K562 (cell line): Measurements from ENCODE around the gene BCL7B. TPM values are rescaled to one million over a fixed set of nuclear protein-coding genes. Genes with fewer than 3 reads are reported as not detected.
"Not testable (repeated sequence)": the region's sequence is repeated elsewhere in the genome, so short reads cannot be mapped to it uniquely, and the experiment has no call there.

Experiments used
- ATAC-seq: fragments of 200-7000 bp; cut with Tn5 transposase; 3 replicates; pipeline ENCODE4 v1.9.1; 2020; ENCODE audit warnings: moderate library complexity
- BruUV-seq: library from RNA; stranded (reverse); fragments of 400-500 nt; replicated peaks from 2 replicates; lab custom pipeline; 2021; lab: Mats Ljungman, UMichigan
- CTCF ChIA-PET: fragments of 300-600 bp; formaldehyde crosslinking; extraction: SDS; loops from one replicate; lab custom pipeline; 2021; ENCODE audit warnings: low intra/inter-chr PET ratio; lab: Yijun Ruan, JAX
- POLR2A ChIA-PET: fragments of 300-600, 350-650 bp; sonication (Branson Sonifier 250); formaldehyde crosslinking; extraction: SDS; loops from one replicate; lab custom pipeline; 2021; ENCODE audit warnings: antibody characterized with exemption, inconsistent platforms; lab: Yijun Ruan, JAX
- DNase-seq, 4 experiments: peaks; one replicate each; pipeline versions ENCODE4 v3.0.0 to v3.0.0-alpha.2; 2011 to 2018; ENCODE audit warnings: low spot score in 3 of 4, mixed read lengths in 3 of 4; ENCODE audit errors: extremely low read depth in 1 of 4
- FAIRE-seq: peaks from 2 replicates; lab custom pipeline; 2011; peaks lifted over from hg19 to GRCh38; lab: Jason Lieb, UNC
- H2AFZ ChIP-seq: 2 replicates; pipeline ENCODE4 v1.6.0; 2011; ENCODE audit warnings: low read depth, low read length, control low read depth, inconsistent platforms
- H3K27ac ChIP-seq: fragments of 200-600 bp; 3 replicates; pipeline ENCODE4 v1.8.0; 2011; ENCODE audit warnings: low read depth, mild to moderate bottlenecking, control low read depth, inconsistent platforms, low read length, moderate library complexity, mixed read lengths; ENCODE audit errors: extremely low read depth
- H3K27me3 ChIP-seq, 2 experiments: fragments of 300-600 bp in 1 of 2; 2 replicates in 1 of 2; 3 replicates in 1 of 2; pipeline versions ENCODE4 v1.6.0 to v1.8.0; 2011; ENCODE audit warnings: inconsistent platforms in 2 of 2, low read length in 2 of 2, mild to moderate bottlenecking in 1 of 2, mixed read lengths in 1 of 2, moderate library complexity in 1 of 2; ENCODE audit not compliant: control insufficient read depth in 2 of 2, insufficient read depth in 2 of 2
- H3K36me3 ChIP-seq: fragments of 300-600 bp; 3 replicates; pipeline ENCODE4 v1.8.0; 2011; ENCODE audit warnings: mild to moderate bottlenecking, low read length, inconsistent platforms; ENCODE audit not compliant: control insufficient read depth, insufficient read depth
- H3K4me1 ChIP-seq, 2 experiments: fragments of 200-600 bp in 1 of 2; replicated peaks in 1 of 2; 2 replicates in 1 of 2; 3 replicates in 1 of 2; pipeline versions ENCODE4 v1.5.1 to v1.8.0; 2011; ENCODE audit warnings: inconsistent platforms in 2 of 2, low read length in 2 of 2, mild to moderate bottlenecking in 1 of 2, mixed read lengths in 1 of 2, moderate library complexity in 1 of 2; ENCODE audit not compliant: control insufficient read depth in 2 of 2, insufficient read depth in 2 of 2
- H3K4me2 ChIP-seq: 2 replicates; pipeline ENCODE4 v1.6.1; 2011; ENCODE audit warnings: low read length, control low read depth, inconsistent platforms, mixed read lengths; ENCODE audit not compliant: insufficient read depth
- H3K4me3 ChIP-seq: fragments of 200-600 bp; sonication (generic), shearing (Covaris generic); 2 replicates; pipeline ENCODE4 v1.5.1; 2016; ENCODE audit warnings: control low read depth, inconsistent platforms
- H3K79me2 ChIP-seq: fragments of 200-600 bp; 3 replicates; pipeline ENCODE4 v1.8.0; 2011; ENCODE audit warnings: low read length, inconsistent platforms; ENCODE audit not compliant: control insufficient read depth, insufficient read depth
- H3K9ac ChIP-seq, 2 experiments: 2 replicates each; pipeline versions ENCODE4 v1.6.0 to v1.6.1; 2011; ENCODE audit warnings: low read depth in 2 of 2, low read length in 2 of 2, control low read depth in 1 of 2, inconsistent platforms in 1 of 2, mild to moderate bottlenecking in 1 of 2, mixed read lengths in 1 of 2; ENCODE audit not compliant: insufficient read depth in 1 of 2
- H3K9me1 ChIP-seq: one replicate; pipeline ENCODE4 v1.6.0; 2011; ENCODE audit warnings: inconsistent platforms, mild to moderate bottlenecking, low read length, moderate library complexity; ENCODE audit not compliant: control insufficient read depth, insufficient read depth
- H3K9me3 ChIP-seq: replicated peaks from 2 replicates; pipeline ENCODE4 v1.5.1; 2011; ENCODE audit warnings: low read depth, low read length, inconsistent platforms; ENCODE audit not compliant: control insufficient read depth, insufficient read depth
- H4K20me1 ChIP-seq: replicated peaks from 2 replicates; pipeline ENCODE4 v1.6.1; 2011; ENCODE audit warnings: low read length, inconsistent platforms, mixed read lengths; ENCODE audit not compliant: control insufficient read depth, insufficient read depth
- BCOR ChIP-seq: fragments of 450-650 bp; IDR thresholded peaks from 2 replicates; pipeline ENCODE4 v1.6.1; 2016
- CEBPB ChIP-seq: fragments of 450-650 bp; IDR thresholded peaks from 2 replicates; pipeline ENCODE4 v1.6.1; 2016; ENCODE audit warnings: missing genetic modification characterization, missing compliant biosample characterization
- CEBPG ChIP-seq, 3 experiments: fragments of 200-800 bp in 1 of 3; sonication (Bioruptor generic) in 1 of 3; sonication (generic) in 1 of 3; formaldehyde crosslinking in 1 of 3; IDR thresholded peaks in 2 of 3; conservative IDR thresholded peaks in 1 of 3; 2 replicates each; pipeline versions ENCODE4 v1.6.1 to v1.8.0; 2016 to 2022; ENCODE audit warnings: missing compliant biosample characterization in 2 of 3, missing genetic modification characterization in 2 of 3, mild to moderate bottlenecking in 1 of 3, missing genetic modification reagents in 1 of 3
- DPF2 ChIP-seq: fragments of 450-650 bp; IDR thresholded peaks from 2 replicates; pipeline ENCODE4 v1.6.1; 2016
- KDM1A ChIP-seq, 2 experiments: fragments of 450-650 bp; IDR thresholded peaks; 2 replicates each; pipeline ENCODE4 v1.6.1; 2016; ENCODE audit warnings: mild to moderate bottlenecking in 2 of 2
- RBM25 ChIP-seq: fragments of 200-400 bp; formaldehyde crosslinking; IDR thresholded peaks from 2 replicates; pipeline ENCODE4 v1.6.1; 2018; ENCODE audit warnings: low read length, low read depth, moderate library complexity; ENCODE audit not compliant: severe bottlenecking
- SMARCA5 ChIP-seq: fragments of 450-650 bp; IDR thresholded peaks from 2 replicates; pipeline ENCODE4 v1.6.1; 2016
- SMARCE1 ChIP-seq: fragments of 450-650 bp; IDR thresholded peaks from 2 replicates; pipeline ENCODE4 v1.7.1; 2016; ENCODE audit warnings: mild to moderate bottlenecking
- TRIM24 ChIP-seq, 2 experiments: fragments of 450-650 bp; IDR thresholded peaks; 2 replicates each; pipeline ENCODE4 v1.6.1; 2016
- ZNF121 ChIP-seq: sonication (generic); formaldehyde crosslinking; conservative IDR thresholded peaks from 2 replicates; pipeline ENCODE4 v1.8.0; 2022; ENCODE audit warnings: missing genetic modification reagents
- WGBS: fragments of 100-300 bp; shearing (Covaris generic); methylation state at CpG from one replicate; pipeline ENCODE4 v1.1.6; 2016; ENCODE audit warnings: low coverage, mixed read lengths; ENCODE audit not compliant: insufficient coverage; ENCODE audit errors: missing lambda C conversion rate; 5-methylcytosine and 5-hydroxymethylcytosine counted together
- in situ Hi-C: fragments of 300-500 bp; cut with MboI; formaldehyde crosslinking; loops from 4 replicates; pipeline ENCODE4 v1.15.0; 2018; ENCODE audit warnings: inconsistent platforms, mixed read lengths
- intact Hi-C: fragments of 100-400 bp; cut with micrococcal nuclease; formaldehyde crosslinking; loops from 2 replicates; pipeline ENCODE4 v1.14.2; 2022
- polyA plus RNA-seq, 8 experiments: library from polyadenylated mRNA; depleted of rRNA in 4 of 8; stranded (reverse) in 5 of 8; unstranded in 3 of 8; fragments of >200 nt; fragmentation: Nextera tagmentation in 2 of 8; fragmentation: Illumina TruSeq in 1 of 8; extraction: Ambion mirVana in 2 of 8; extraction: Trizol in 1 of 8; gene quantifications; 2 replicates each; pipeline versions ENCODE4 v1.2.1 to v1.2.3, GENCODE V29; 2011 to 2014; ENCODE audit warnings: inconsistent platforms in 1 of 8, missing spikeins in 1 of 8
- total RNA-seq, 7 experiments: library from RNA; depleted of rRNA in 6 of 7; stranded (reverse); fragments of >200 nt in 6 of 7; fragmentation: Illumina TruSeq in 2 of 7; extraction: Trizol in 2 of 7; gene quantifications; 2 replicates each; pipeline versions ENCODE4 v1.2.1 to v1.2.3, GENCODE V29; 2011 to 2021; ENCODE audit warnings: low replicate concordance in 1 of 7

BCL7B gene
- total and polyA plus RNA-seq, 9 of the 15 experiments (the other 6 are each of a cell fraction or from before 2014, with no cell fraction given), result 10.0 to 73.2 (median 32.9) TPM

DNA sequence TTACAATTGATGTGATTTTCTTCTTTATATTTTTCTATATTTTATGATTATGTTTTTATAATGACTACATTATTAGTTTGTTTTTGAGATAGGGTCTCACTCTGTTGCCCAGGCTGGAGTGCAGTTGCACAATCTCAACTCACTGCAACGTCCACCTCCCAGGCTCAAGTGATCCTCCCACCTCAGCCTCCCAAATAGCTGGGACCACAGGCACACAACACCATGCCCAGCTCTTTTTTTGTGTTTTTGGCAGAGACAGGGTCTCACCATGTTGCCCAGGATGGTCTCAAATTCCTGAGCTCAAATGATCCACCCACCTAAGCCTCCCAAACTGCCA, 31.4 kb downstream of the BCL7B start:
- Histone ChIP-seq H3K27ac (peak overlapping the region; percentile 2; the same call in 1 of the 3 replicates), H3K4me1 (peaks cover 29 to 34% of the 10 kb centered on the region in 2 experiments)
- H3K9ac ChIP-seq, H3K36me3 ChIP-seq, intact Hi-C loops, CTCF ChIA-PET, DNase-seq, H3K27me3 ChIP-seq, H2AFZ ChIP-seq, H3K9me1 ChIP-seq, H3K4me2 ChIP-seq, H4K20me1 ChIP-seq, H3K79me2 ChIP-seq, FAIRE-seq, ATAC-seq, in situ Hi-C loops, H3K9me3 ChIP-seq, H3K4me3 ChIP-seq, BruUV-seq: not testable (repeated sequence)
- TF ChIP-seq DPF2 (peak; percentile 12; the same call in 1 of the 2 replicates), ZNF121 (CRISPR knock-in tag) (peak; percentile 65), CEBPB (tag) (peak; percentile 91), TRIM24 (IDR thresholded peaks at IDR 0.05) (peak; percentile 18 to 38; a peak in 2 of 4 replicates), KDM1A (IDR thresholded peaks at IDR 0.05) (peak; percentile 13 to 35; a peak in 2 of 4 replicates), RBM25 (peak; percentile 5), SMARCA5 (peak; percentile 79), CEBPG (CRISPR knock-in tag; IDR thresholded peaks at IDR 0.05) (peak; percentile 55), CEBPG (tag; conservative IDR thresholded peaks at IDR 0.05 in 1 of 2, IDR thresholded peaks at IDR 0.05 in 1 of 2) (peak; percentile 41 to 54; a peak in 2 of 4 replicates), BCOR (peak; percentile 71), SMARCE1 (0 out of 2 replicates have a peak, but pooled peaks have one; percentile 19)
- WGBS, result 20% methylated on average over 1 of the region's 1 CpG
- POLR2A ChIA-PET, result interaction anchor here (0.5 to 2.3 kb wide), 2 partner anchors 7 to 40 kb away, joined by 4 to 8 read pairs; no protein-coding TSS in a partner anchor
